CD4-positive, alpha-beta T cell treated with Interleukin-6 for 4 hours (primary cell): Measurements from ENCODE around the gene NPR2.

Experiments used
- DNase-seq: peaks from one replicate; pipeline ENCODE4 v3.0.0-alpha.2; 2020; ENCODE audit warnings: mixed read lengths

Gene NPR2

DNA sequence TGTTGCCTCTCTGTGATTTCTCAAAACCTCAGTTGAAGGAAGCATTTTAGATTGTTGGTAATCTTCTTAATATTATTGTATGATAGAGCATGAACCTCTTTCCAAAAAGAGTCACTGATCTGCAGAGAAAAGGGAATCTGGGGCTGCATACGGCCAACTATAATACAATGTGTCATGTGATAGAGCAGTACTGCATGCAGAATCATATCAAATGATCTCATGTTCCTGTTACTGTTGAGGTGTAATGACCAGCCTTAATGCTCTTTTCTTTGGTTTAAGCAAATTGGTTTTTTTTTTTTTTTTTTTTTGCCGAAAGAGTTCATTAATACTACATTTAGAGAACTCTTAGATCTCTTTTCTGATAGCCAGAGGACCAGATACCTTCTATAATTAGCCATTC, 24.4 kb upstream of the NPR2 start:
- DNase-seq: no peak

- no peak for DNase-seq
These were observed 23.9 kb upstream of the NPR2 start for GRCh38 chr9:35767458-35767857.

DNA sequence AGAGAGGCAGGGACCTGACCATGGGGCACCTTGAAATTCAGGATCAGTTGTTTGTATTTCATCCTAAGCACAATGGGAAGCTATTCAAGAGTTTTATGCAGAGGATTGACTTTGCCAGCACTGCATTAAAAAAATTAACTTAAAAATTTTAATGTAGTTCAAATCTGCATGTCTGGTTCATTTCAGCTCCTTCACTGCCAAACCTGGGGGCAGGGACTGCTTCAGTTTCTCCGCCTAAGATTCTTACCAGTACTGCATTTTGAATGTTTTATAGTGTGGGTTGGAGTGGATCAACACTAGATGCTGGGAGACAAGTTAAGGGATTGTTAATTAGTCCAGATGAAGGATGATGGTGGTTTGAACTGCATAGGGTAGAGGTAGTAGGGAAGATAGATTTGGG, 21.6 kb upstream of the NPR2 start:
- no peak for DNase-seq

- no peak for DNase-seq
These were observed 20.3 kb upstream of the NPR2 start for GRCh38 chr9:35771075-35771433.

- no peak for DNase-seq
These were observed 19.9 kb upstream of the NPR2 start for GRCh38 chr9:35771534-35771933.

DNA sequence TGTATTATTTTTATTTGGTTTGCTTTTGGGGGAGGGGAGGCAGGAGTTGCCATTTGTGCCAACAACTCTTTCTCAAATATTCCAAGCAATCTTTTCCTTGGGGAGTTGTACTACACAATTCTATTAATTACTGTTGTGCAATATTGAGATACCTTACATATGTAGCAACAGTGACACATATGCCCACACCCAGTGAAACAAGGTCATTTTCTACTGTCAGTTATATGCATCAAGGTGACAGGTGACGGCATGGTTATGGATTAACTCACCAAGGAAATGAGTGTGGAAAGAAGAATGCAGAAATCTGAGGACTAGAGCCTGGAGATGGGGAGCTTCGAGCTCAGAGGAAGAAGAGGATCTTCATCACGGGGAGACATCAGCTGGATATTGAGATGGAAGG, 19.4 kb upstream of the NPR2 start:
- DNase-seq: no peak

GRCh38 chr9:35774907-35775635, 16.3 kb upstream of the NPR2 start:
- DNase-seq: no peak

DNA sequence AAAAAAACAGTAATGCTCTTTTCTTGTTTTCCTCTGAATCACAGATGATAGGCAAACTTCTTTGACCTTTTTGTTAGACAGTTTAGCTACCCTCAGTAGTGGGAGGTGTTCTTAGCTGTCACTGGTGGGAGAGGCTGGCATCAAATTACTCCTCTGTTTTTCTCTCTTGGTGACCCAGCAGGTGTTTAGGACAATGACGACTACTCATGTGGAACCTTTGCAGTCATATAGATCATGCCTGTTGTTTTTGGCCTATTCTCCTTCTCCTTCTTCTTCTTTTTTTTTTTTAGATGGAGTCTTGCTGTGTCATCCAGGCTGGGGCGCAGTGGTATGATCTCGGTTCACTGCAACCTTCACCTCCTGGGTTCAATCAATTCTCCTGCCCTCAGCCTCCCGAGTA, 15.4 kb upstream of the NPR2 start:
- no peak for DNase-seq

DNA sequence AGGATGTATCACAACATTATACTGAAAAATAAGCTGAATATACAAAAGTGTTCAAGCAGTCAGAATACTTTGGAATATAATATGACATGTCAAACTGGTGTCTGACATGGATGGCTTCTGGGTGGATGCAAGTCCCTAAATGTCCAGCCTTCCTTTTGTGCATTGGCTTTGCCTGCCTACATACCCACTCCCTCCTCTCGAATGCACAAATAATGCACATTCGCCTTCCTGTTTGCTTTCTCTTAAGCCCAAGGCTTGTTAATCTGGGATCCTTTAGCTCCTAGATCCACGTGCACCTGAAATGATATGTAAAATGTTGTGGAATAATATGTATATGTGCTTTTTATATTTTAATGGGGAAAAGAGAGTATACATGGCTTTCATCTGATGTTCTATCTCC, 12.9 kb upstream of the NPR2 start:
- DNase-seq: no peak

- no peak for DNase-seq
These were observed 10.3 kb upstream of the NPR2 start for GRCh38 chr9:35781066-35781465.

GRCh38 chr9:35783418-35783817, 8.0 kb upstream of the NPR2 start:
- DNase-seq: no peak

DNA sequence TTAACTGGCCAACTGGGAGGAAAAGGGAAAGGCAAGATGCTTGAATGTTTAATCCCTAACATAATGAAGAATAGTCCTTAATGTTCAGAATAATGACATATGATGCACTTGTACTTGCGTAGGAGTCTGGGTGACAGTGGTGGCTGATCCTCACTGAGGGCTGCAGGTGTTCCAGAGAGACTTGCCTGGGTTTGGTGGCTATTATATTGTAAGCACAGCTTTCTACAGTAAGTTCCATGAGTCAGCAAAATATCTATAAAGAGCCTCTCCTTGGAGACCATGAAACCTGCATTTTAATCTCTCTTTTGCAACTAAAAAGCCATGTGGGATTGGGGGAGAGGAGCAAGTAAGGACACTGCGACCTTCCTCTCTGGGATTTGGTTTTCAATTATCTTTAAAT, 1.9 kb upstream of the NPR2 start:
- no peak for DNase-seq

GRCh38 chr9:35790025-35790384, 1.4 kb upstream of the NPR2 start:
- no peak for DNase-seq

GRCh38 chr9:35790385-35791296, 750 bp upstream of the NPR2 start:
- peak; percentile 69 for DNase-seq

GRCh38 chr9:35792024-35792813, 828 bp downstream of the NPR2 start:
- DNase-seq: no peak

GRCh38 chr9:35792826-35793225, 1.4 kb downstream of the NPR2 start:
- no peak for DNase-seq

DNA sequence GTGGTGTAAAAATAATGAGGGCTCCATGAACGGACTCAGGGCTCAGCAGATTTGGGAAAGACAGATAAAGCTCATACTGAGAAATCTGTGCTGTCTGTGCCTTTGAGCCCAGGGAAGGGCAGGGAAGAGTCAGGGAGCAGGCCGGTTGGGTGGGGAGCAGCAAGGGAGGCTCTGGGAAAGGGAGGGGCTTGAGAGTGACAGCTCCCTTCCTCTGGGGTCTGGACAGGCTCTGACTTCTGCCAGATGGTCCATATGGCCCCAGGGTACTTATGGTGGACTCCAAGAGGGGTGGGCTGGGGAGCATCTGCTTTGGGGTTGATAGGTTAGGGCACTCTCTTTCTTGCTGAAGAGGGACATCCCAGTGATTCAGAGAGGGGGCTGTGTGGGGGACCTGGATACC, 2.1 kb downstream of the NPR2 start:
- no peak for DNase-seq

DNA sequence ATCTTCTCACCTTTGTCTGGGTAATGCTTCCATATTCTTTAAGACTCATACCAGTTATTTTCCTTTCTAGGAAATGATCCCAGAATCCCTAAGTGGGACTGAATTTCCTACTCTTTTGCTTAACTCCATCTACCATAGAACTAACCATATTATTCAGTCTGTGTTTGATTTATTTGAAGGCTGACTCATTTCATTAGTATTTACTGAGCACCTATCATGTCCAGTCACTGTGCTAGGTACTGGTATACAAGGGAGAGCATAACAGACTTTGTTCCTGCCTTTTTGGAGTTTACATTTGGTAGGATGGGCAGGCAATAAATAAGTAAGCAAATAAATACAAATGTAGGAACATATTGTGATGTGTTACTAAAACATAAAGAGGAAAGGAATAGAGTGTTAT, 4.3 kb downstream of the NPR2 start:
- no peak for DNase-seq

- no peak for DNase-seq
These were observed 6.1 kb downstream of the NPR2 start for GRCh38 chr9:35797311-35798109.

- no peak for DNase-seq
These were observed 7.4 kb downstream of the NPR2 start for GRCh38 chr9:35798658-35799374.

DNA sequence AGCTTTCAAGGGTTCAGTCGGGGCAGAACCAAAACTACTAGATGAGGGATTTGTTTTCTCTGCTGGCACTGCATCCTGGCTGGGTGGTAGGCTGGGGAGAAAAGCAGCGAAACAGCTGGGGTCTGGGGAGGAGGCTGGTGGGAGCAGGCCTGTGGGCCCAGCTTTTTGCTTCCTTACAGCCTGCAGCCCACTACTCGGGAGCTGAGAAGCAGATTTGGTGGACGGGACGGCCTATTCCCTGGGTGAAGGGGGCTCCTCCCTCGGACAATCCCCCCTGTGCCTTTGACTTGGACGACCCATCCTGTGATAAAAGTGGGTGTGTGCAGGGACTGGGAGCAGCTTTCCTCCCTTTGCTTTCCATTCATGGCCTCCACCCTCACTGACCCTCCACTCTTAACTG, 9.1 kb downstream of the NPR2 start:
- DNase-seq: no peak
